Activated CD8-positive, alpha-beta memory T cell treated with anti-CD3 and anti-CD28 coated beads for 1 hour (primary cell): ENCODE results near the gene MPP2.
"Not testable (repeated sequence)": the region's sequence is repeated elsewhere in the genome, so short reads cannot be mapped to it uniquely, and the experiment has no call there.

Experiments
- DNase-seq, 2 donors: peaks; one replicate each; pipeline ENCODE4 v3.0.0-alpha.2; 2020; ENCODE audit warnings: low read depth in 1 of 2; ENCODE audit errors: extremely low read depth in 1 of 2

The MPP2 gene

GRCh38 chr17:43878260-43879175, 28.8 kb downstream of the MPP2 start:
- DNase-seq: peak in 1 of 2 donors; percentile 58

GRCh38 chr17:43877451-43878155, 29.7 kb downstream of the MPP2 start:
- no peak for DNase-seq

GRCh38 chr17:43877031-43877430, 30.3 kb downstream of the MPP2 start:
- no peak for DNase-seq

GRCh38 chr17:43875476-43876147, 31.7 kb downstream of the MPP2 start:
- DNase-seq: no peak

- no peak for DNase-seq
Measured at GRCh38 chr17:43874293-43874692, 33.0 kb downstream of the MPP2 start.

- DNase-seq: no peak
Measured at GRCh38 chr17:43873815-43874214, 33.5 kb downstream of the MPP2 start.

- no peak for DNase-seq
Measured at GRCh38 chr17:43873091-43873490, 34.2 kb downstream of the MPP2 start.

GRCh38 chr17:43871946-43872690, 35.2 kb downstream of the MPP2 start:
- no peak for DNase-seq

- DNase-seq: not testable (repeated sequence)
Measured at GRCh38 chr17:43869031-43869430, 38.3 kb downstream of the MPP2 start.

- no peak for DNase-seq
Measured at GRCh38 chr17:43868226-43868994, 38.9 kb downstream of the MPP2 start.

GRCh38 chr17:43864161-43864984, 43.0 kb downstream of the MPP2 start:
- DNase-seq: no peak

GRCh38 chr17:43861960-43862359, 45.4 kb downstream of the MPP2 start:
- DNase-seq: no peak

- no peak for DNase-seq
Measured at GRCh38 chr17:43860927-43861622, 46.3 kb downstream of the MPP2 start.

GRCh38 chr17:43860077-43860725, 47.1 kb downstream of the MPP2 start:
- no peak for DNase-seq

- no peak for DNase-seq
Measured at GRCh38 chr17:43857957-43858600, 49.3 kb downstream of the MPP2 start.

GRCh38 chr17:43857141-43857540, 50.2 kb downstream of the MPP2 start:
- no peak for DNase-seq

GRCh38 chr17:43856141-43856540, 51.2 kb downstream of the MPP2 start:
- no peak for DNase-seq

GRCh38 chr17:43855061-43855460, 52.3 kb downstream of the MPP2 start:
- DNase-seq: no peak
